ENCODE measurements around the gene PLEKHA8. TPM values are rescaled to one million over a fixed set of nuclear protein-coding genes. Genes with fewer than 3 reads are reported as not detected.
"Not testable (repeated sequence)": the region's sequence is repeated elsewhere in the genome, so short reads cannot be mapped to it uniquely, and the experiment has no call there.

The PLEKHA8 gene
- total RNA-seq, 2 experiments from 2014 or later, result 10.8 to 10.9 TPM

DNA sequence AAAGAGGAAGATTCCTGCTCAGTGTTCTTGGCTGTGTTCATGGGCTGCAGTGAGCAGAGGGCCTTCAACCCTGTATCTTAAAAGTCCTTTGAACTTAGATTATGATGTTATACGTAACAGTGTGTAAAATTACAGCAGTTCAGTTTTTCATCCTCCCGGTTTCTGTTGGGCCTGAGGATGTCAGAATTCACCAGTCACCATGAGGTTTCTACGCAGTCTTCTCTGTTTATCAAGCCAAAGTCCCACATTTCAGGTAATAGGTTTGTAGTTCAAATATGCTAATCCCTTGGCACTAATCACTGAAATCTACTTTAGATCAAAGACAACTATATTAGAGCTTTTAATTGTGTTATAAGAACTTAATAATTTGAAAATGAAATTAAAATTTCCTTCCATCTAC is 24.9 kb downstream of the PLEKHA8 start:
- Mint-ChIP-seq H3K27ac (no peak overlapping the region), H3K36me3 (peaks cover 19% of the 10 kb centered on the region), H3K9me3 (ENCODE audit: low read depth) (no peaks in the 10 kb centered on the region), H3K4me3 (no peak overlapping the region), H3K4me1 (peaks cover 8% of the 10 kb centered on the region), H3K27me3 (no peaks in the 10 kb centered on the region)
- CTCF ChIA-PET, result no interaction called here
- DNase-seq (no peak), ATAC-seq (no peak)

DNA sequence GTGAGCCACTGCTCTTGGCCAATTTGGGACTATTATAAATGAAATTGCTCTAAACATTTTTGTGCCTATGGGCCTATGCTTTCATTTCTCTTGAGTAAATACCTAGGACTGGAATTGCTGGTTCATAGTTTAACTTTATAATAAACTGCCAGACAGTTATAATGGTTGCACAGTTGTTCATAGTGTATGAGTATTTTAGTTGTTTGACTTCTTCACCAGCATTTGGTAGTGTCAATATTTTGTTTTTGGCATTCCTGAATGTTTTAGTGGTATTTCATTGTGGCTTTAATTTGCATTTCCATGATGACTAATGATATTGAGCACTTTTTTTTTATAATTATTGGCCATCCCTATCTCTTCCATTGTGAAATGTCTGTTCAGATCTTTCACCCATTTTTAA is 29.5 kb downstream of the PLEKHA8 start:
- Mint-ChIP-seq H3K27ac (no peak overlapping the region), H3K4me1 (peaks cover 5% of the 10 kb centered on the region), H3K9me3 (ENCODE audit: low read depth) (no peaks in the 10 kb centered on the region), H3K36me3 (peaks cover 15% of the 10 kb centered on the region), H3K4me3 (no peak overlapping the region), H3K27me3 (no peaks in the 10 kb centered on the region)
- DNase-seq (no peak), ATAC-seq (no peak)
- CTCF ChIA-PET, result no interaction called here

DNA sequence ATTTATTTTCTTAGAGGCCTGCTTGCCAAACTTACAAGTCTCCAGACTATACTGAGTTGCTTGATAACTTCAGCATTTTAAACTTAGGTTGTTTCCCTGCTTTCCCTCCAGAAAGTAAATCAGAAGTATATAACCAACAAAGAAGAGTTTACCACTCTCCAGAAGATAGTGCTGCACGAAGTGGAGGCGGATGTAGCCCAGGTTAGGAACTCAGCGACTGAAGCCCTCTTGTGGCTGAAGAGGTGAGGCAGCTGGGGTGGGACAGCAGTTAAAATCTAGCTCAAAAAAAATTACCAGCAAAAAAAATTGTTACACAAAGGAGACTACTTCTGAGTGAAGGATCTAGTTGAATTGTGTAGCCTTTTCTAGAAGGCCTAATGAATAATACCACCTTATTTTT is 33.6 kb downstream of the PLEKHA8 start:
- H3K27me3 Mint-ChIP-seq, H3K27ac Mint-ChIP-seq: not testable (repeated sequence)
- peaks cover 10% of the 10 kb centered on the region for H3K36me3 Mint-ChIP-seq

DNA sequence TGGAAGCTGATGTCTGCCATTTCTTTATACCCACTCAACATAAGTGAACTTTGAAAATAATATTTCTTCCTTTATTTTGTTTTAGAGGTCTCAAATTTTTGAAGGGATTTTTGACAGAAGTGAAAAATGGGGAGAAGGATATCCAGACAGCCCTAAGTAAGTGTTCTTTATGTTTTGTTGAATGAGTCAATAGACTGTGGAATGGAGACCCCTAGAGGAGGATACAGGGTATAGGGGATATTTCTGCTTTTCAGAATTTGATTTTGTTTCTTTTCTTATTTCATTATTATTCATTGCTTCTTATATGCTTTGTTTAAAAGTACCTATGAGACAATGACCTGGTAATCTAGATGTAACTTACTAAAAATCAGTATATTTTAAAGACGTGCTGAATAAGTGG is 34.4 kb downstream of the PLEKHA8 start:
- DNase-seq (no peak), ATAC-seq (peak; percentile 68)
- CTCF ChIA-PET, result interaction anchor here (1.0 to 2.5 kb wide), 18 partner anchors 10 to 502 kb away, joined by 3 to 16 read pairs (median 4); partner anchors contain the start of gene PLEKHA8
- no peaks in the 10 kb centered on the region for H3K9me3 Mint-ChIP-seq (ENCODE audit: low read depth)
- H3K4me3 Mint-ChIP-seq, result no peak overlapping the region
- no peaks in the 10 kb centered on the region for H3K27me3 Mint-ChIP-seq
- no peak overlapping the region for H3K27ac Mint-ChIP-seq
- H3K4me1 Mint-ChIP-seq, result peaks cover 5% of the 10 kb centered on the region
- peaks cover 6% of the 10 kb centered on the region for H3K36me3 Mint-ChIP-seq

More for the DNA sequence above, 33.6 kb downstream of the PLEKHA8 start:
- ATAC-seq (peak; percentile 96), DNase-seq (peak; percentile 66)
- CTCF ChIA-PET, result interaction anchor here (1.0 to 2.5 kb wide), 26 partner anchors 10 to 503 kb away, joined by 3 to 16 read pairs (median 4); partner anchors contain the start of genes FKBP14 and PLEKHA8
- not testable (repeated sequence) for H3K9me3 Mint-ChIP-seq (ENCODE audit: low read depth); H3K4me1 Mint-ChIP-seq; H3K4me3 Mint-ChIP-seq

DNA sequence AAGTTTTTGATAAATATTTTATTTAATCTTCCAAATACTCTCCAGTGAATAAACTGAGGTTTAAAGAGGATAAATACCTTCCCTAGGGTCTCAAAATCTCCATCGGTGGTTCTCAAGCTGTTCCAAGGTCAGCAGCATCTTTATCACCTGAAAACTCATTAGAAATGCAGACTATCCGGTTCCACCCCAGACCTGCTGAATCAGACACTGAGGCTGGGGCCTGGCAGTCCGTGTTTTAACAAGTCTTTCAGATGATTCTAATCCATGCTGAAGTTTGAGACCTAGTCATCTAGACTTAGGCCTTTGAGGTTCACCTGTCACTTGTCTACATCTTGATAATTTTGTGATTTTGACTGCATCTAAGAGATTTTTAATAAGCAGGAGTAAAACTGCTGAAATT is 37.5 kb downstream of the PLEKHA8 start:
- H3K4me3 Mint-ChIP-seq, result no peak overlapping the region
- no peaks in the 10 kb centered on the region for H3K27me3 Mint-ChIP-seq
- H3K9me3 Mint-ChIP-seq (ENCODE audit: low read depth), result no peaks in the 10 kb centered on the region
- ATAC-seq, result no peak
- H3K36me3 Mint-ChIP-seq, result no peaks in the 10 kb centered on the region
- no peak overlapping the region for H3K27ac Mint-ChIP-seq
- CTCF ChIA-PET, result no interaction called here
- H3K4me1 Mint-ChIP-seq, result peaks cover 5% of the 10 kb centered on the region
- DNase-seq, result no peak

DNA sequence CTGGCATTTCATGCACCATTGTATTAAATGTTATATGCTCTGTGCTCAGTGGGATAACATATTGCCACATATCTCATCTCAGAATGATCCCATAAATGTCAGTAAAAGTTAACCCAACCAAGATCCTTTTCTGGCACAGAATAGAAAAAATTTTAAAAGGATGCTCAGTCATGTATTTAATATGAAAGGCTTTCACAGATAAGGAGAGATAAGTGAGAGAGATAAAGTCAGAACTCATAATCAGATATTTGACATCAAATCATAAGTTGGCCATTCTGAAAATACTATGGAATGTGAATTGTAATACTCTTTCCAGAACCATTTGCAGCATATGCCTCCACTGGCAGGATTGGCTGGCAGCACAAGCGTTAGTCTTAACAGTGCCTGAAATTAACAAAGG is 38.5 kb downstream of the PLEKHA8 start:
- H3K27ac Mint-ChIP-seq, result no peak overlapping the region
- DNase-seq (no peak), ATAC-seq (no peak)
- H3K9me3 Mint-ChIP-seq (ENCODE audit: low read depth), result no peaks in the 10 kb centered on the region
- peaks cover 3% of the 10 kb centered on the region for H3K36me3 Mint-ChIP-seq
- CTCF ChIA-PET, result no interaction called here
- peaks cover 2% of the 10 kb centered on the region for H3K4me1 Mint-ChIP-seq
- H3K27me3 Mint-ChIP-seq, result no peaks in the 10 kb centered on the region
- no peak overlapping the region for H3K4me3 Mint-ChIP-seq

DNA sequence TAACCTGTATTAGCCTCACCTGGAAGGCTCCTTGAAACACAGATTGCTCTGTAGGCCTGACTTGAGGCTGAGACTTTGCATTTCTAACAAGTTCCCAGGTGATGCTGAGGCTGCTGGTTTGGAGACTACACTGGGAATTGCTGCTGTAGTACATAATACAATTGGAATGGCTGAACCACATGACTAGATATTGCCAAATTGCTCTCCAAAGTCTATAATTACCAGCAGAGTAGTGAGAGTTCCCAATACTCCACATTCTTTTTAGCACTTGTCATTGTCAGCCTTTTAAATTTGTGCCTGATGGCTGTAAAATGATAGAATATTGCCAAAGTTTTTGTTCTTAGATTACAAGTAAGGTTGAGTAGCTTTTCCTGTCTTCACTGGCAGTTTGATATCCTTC is 39.9 kb downstream of the PLEKHA8 start:
- CTCF ChIA-PET, result no interaction called here
- DNase-seq, result no peak
- no peak for ATAC-seq
- H3K27me3 Mint-ChIP-seq, result no peaks in the 10 kb centered on the region
- H3K4me3 Mint-ChIP-seq, result no peak overlapping the region
- H3K27ac Mint-ChIP-seq, result no peak overlapping the region
- H3K9me3 Mint-ChIP-seq (ENCODE audit: low read depth), result no peaks in the 10 kb centered on the region
- peaks cover 5% of the 10 kb centered on the region for H3K36me3 Mint-ChIP-seq
- H3K4me1 Mint-ChIP-seq, result no peaks in the 10 kb centered on the region

DNA sequence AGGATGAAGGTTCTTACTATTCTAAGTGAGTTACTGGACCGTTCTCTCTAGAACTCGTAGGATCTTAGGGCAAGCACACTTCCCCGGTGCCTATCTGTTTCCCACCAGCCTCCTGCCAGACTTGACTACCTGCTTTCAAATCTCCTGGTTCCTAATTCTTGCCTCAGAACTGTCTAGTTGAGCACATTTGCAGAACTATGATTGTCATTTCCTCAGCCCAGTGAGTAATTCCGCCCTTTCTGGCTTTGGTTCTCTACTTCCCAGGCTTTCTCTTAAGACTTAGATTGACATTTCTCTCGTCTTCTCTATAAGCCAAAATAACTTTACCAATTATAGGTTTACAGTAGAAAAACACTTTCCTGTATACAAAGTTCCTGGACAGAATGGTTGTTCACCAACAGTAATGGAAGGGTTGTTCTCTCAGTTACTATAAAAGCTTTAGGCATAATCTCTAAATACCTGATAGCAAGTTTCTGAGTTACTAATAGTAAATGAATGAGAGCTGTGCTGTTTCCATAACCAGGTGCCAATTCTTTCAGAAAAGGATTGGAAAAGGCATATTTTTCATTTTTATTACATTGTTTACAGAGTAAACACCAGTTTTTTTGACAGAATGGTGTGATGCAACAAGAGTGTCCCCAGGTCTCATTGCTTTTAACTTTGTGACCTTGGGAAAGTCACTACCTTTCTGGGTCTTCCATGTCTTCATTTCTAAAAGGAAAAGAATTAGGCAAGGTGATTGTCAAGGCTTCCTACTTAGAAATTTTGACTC is 41.1 kb downstream of the PLEKHA8 start:
- H3K9me3 Mint-ChIP-seq (ENCODE audit: low read depth), result no peaks in the 10 kb centered on the region
- no peak overlapping the region for H3K27ac Mint-ChIP-seq
- H3K27me3 Mint-ChIP-seq, result no peaks in the 10 kb centered on the region
- no peak for ATAC-seq
- peaks cover 5% of the 10 kb centered on the region for H3K36me3 Mint-ChIP-seq
- H3K4me1 Mint-ChIP-seq, result no peaks in the 10 kb centered on the region
- DNase-seq, result no peak
- H3K4me3 Mint-ChIP-seq, result no peak overlapping the region
- CTCF ChIA-PET, result interaction anchor here (0.7 to 1.7 kb wide), 2 partner anchors 35 to 191 kb away, joined by 3 to 4 read pairs; no protein-coding TSS in a partner anchor

DNA sequence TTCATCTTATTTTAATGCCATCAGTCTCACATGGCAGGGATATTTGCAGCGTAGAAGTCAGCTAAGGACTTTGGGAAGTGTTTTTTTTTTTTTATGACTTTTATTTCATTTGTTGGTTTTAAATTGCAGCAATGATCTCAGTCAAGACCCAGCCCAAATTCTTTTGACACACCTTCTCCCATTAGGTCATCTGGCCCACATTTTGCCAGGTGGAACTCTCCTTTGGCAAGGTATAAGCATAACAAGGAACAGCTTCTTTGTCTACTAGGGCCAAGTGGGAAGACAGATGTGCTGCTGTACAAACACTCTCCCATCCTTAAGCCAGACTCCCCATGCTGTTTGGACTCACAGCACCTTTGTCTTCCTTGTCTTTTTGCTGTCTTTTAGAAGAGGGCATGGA is 41.8 kb downstream of the PLEKHA8 start:
- H3K9me3 Mint-ChIP-seq (ENCODE audit: low read depth), result no peaks in the 10 kb centered on the region
- DNase-seq, result no peak
- H3K36me3 Mint-ChIP-seq, result peaks cover 5% of the 10 kb centered on the region
- no peaks in the 10 kb centered on the region for H3K4me1 Mint-ChIP-seq
- H3K27ac Mint-ChIP-seq, result no peak overlapping the region
- no peak for ATAC-seq
- no peak overlapping the region for H3K4me3 Mint-ChIP-seq
- H3K27me3 Mint-ChIP-seq, result no peaks in the 10 kb centered on the region
- CTCF ChIA-PET, result interaction anchor here (0.7 to 1.7 kb wide), 2 partner anchors 34 to 192 kb away, joined by 3 to 4 read pairs; no protein-coding TSS in a partner anchor

DNA sequence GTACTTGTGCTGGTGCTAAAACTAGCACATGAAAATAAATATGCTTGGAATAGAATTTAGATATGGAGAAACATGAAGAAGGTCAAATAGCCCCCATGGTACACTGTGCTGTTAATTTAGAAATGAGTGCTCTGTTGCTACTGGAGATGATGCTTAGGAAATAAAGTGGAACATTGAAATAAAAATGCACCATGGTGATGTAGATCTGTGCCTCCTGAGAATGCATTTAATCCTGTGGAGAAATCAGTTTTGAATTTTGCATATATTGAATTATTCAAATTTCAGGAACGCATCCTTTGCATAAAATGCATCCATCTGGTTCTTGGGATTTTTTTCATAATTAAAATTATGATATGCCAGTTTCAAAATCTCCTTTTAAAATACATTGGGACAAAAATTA is 44.5 kb downstream of the PLEKHA8 start:
- DNase-seq, result no peak
- no peaks in the 10 kb centered on the region for H3K9me3 Mint-ChIP-seq (ENCODE audit: low read depth)

DNA sequence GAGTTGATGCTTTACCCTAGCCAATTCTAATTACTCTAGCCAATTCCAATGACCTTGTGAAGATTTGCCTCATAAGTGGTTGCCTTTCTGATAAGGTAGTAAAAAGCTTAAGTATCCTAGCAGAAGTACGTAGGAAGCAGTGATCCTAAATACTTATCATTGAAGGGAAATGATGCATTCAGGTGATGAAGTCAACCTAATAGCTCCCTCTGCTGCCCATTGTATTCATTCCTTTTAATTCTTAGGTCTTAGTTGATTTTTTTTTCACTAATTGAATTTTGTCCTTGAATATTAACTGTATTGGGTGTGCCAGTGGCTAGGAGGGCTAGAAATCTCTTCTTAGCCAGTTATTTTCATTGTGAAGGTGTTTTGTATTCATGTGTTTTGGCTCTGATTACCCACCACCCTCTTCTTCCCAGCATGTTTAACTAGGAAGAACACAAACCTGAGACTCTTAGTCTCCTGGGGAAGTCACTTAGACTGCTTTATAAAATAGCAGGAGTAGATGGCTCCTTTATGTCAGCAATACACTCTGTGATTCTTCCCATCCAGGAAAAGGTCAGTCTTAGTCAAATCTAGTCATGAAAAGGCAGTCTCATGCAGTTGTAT is 46.3 kb downstream of the PLEKHA8 start:
- Mint-ChIP-seq H3K27me3 (no peaks in the 10 kb centered on the region), H3K27ac (no peak overlapping the region), H3K4me3 (no peak overlapping the region), H3K4me1 (no peaks in the 10 kb centered on the region), H3K36me3 (peaks cover 5% of the 10 kb centered on the region), H3K9me3 (ENCODE audit: low read depth) (no peaks in the 10 kb centered on the region)
- DNase-seq (no peak), ATAC-seq (no peak)
- CTCF ChIA-PET, result interaction anchor here (0.6 to 2.5 kb wide), 11 partner anchors 9 to 339 kb away, joined by 3 to 8 read pairs (median 4); partner anchors contain the start of gene PLEKHA8

More for the DNA sequence above, 44.5 kb downstream of the PLEKHA8 start:
- Mint-ChIP-seq H3K36me3 (peaks cover 5% of the 10 kb centered on the region), H3K4me1 (no peaks in the 10 kb centered on the region), H3K27ac (no peak overlapping the region), H3K4me3 (no peak overlapping the region), H3K27me3 (no peaks in the 10 kb centered on the region)
- ATAC-seq, result no peak
- CTCF ChIA-PET, result interaction anchor here (1.7 kb wide), 1 partner anchor 10 kb away, joined by 9 read pairs; no protein-coding TSS in a partner anchor

DNA sequence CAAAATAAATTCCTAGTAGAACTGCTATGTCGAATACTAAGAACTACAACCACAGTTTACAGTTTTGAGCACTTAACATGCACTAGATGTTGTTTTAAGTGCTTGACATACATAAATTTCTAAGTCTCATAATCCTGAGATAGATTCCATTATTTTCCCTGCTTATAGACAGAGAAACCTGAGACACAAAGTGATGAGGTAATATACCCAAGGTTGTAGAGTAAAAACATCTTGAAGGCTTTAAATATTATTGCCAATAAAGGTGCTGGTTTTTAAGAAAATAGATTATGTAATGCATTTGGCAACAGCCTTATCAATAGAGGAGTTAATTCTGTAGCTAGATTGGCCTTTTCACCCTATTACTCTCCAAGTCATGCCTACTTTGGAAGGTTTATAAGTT is 48.2 kb downstream of the PLEKHA8 start:
- Mint-ChIP-seq H3K27me3 (no peaks in the 10 kb centered on the region), H3K27ac (no peak overlapping the region), H3K36me3 (peaks cover 2% of the 10 kb centered on the region), H3K9me3 (ENCODE audit: low read depth) (no peaks in the 10 kb centered on the region), H3K4me1 (no peaks in the 10 kb centered on the region), H3K4me3 (no peak overlapping the region)
- ATAC-seq (no peak), DNase-seq (no peak)
- CTCF ChIA-PET, result interaction anchor here (2.5 kb wide), 1 partner anchor 329 kb away, joined by 8 read pairs; no protein-coding TSS in a partner anchor

DNA sequence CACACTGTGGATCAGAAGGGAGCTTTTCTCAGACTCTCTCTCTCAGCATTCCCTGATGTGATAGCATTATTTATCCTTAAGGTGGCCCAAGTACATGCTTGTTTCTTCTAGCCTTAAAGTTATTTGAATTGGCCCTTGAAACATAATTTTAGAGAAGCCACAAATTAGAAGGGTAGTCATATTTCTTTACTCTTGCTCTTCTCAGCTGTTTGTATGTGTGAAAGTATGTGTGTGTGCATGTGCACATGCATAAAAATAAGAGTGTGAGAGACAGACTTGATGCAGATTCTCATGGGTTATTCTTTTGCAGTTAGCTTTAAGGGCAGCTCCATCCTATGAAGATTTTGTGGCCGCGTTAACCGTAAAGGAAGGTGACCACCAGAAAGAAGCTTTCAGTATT is 50.1 kb downstream of the PLEKHA8 start:
- CTCF ChIA-PET, result interaction anchor here (1.5 kb wide), 1 partner anchor 16 kb away, joined by 4 read pairs; no protein-coding TSS in a partner anchor
- H3K36me3 Mint-ChIP-seq, result no peaks in the 10 kb centered on the region
- H3K27me3 Mint-ChIP-seq, result no peaks in the 10 kb centered on the region
- ATAC-seq (no peak), DNase-seq (no peak)
- H3K4me1 Mint-ChIP-seq, result no peaks in the 10 kb centered on the region
- H3K4me3 Mint-ChIP-seq, result no peak overlapping the region
- no peak overlapping the region for H3K27ac Mint-ChIP-seq
- no peaks in the 10 kb centered on the region for H3K9me3 Mint-ChIP-seq (ENCODE audit: low read depth)

DNA sequence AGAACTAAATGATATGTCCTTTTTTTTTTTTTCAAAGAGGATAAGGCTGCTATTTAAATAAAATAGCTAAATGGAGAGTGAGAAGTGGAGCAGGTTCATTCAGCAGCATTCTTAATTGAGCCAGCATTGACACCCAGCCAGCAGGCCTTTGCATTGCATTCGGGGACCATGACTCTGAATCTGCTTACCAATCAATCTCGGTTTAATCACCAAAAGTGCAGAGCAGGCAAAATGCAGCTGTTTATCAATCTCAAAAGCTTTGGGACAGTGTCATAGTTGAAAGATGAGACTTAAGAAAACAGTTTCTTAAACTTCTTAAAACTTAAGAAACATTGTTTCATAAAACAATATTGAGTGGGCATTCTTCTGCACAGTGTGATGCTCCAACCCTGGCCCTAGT is 51.7 kb downstream of the PLEKHA8 start:
- CTCF ChIA-PET, result no interaction called here
- Mint-ChIP-seq H3K9me3 (ENCODE audit: low read depth) (no peaks in the 10 kb centered on the region), H3K4me1 (no peaks in the 10 kb centered on the region), H3K4me3 (no peak overlapping the region), H3K27ac (no peak overlapping the region), H3K36me3 (no peaks in the 10 kb centered on the region), H3K27me3 (no peaks in the 10 kb centered on the region)
- DNase-seq, result no peak
- no peak for ATAC-seq

Measured in activated CD8-positive, alpha-beta memory T cell treated with anti-CD3 and anti-CD28 coated beads, Interleukin-2, amount 10 ng/mL, durations not matched to agents 7 days and 5 days (primary cell).